T-helper 1 cell treated with Interleukin-12 subunit alpha and Interleukin-12 subunit beta and Interleukin-4 antibody, amounts not matched to agents 30 ng/mL and 1 ng/mL, for 36 hours (primary cell): Measurements from ENCODE around the gene GRIA2. TPM values are rescaled to one million over a fixed set of nuclear protein-coding genes. Genes with fewer than 3 reads are reported as not detected.
"Not testable (repeated sequence)": the region's sequence is repeated elsewhere in the genome, so short reads cannot be mapped to it uniquely, and the experiment has no call there.

Source experiments
- intact Hi-C: fragments of 100-400 bp; cut with micrococcal nuclease; formaldehyde crosslinking; loops from one replicate; pipeline ENCODE4 v1.15.1; 2024
- total RNA-seq: library from RNA; stranded (reverse); gene quantifications from 2 replicates; pipeline ENCODE4 v1.2.3, GENCODE V29; 2022

The GRIA2 gene
- total RNA-seq, 1 donor from 2014 or later = not detected

- intact Hi-C loops = not testable (repeated sequence)
These were observed 37.6 kb downstream of the GRIA2 start for GRCh38 chr4:157258165-157258564.

DNA sequence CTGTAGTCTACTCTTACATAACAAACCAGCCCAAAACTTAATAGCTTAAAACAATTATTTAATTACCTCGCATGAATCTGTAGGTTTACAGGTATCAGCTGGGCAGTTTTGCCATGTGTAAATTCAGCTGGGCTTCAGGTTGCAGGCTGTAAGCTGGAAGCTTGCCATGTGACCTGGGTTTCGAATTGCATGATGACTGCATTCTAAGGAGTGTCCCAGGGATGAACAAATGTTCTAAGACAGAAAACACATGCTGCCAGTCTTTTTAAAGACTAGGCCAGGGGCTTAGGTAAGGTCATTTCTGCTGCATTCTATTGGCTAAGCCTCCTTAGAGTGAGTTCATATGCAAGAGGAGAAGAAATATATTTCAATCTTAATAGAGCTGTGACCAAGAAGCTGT, 44.8 kb downstream of the GRIA2 start:
- intact Hi-C loops = no loop called here

GRCh38 chr4:157270108-157270507, 49.6 kb downstream of the GRIA2 start:
- intact Hi-C loops = no loop called here

DNA sequence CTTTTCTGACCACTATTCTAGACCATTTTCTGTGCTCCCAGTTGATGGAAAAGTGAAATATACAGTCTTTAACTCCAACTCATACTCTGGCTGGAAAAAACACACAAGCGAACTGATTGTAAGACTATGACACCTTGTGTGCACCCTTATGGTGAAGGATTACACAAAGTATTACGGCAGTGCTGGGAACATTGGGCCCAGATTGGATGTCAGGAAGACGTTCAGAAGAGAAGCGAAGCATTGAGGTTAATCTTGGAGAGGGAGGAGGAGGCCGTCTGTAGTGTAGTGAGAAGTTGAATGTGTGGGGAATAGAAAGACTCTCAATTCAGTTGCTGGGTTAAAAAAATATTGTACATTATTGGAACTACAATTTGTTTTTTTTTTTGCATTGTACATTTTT, 50.0 kb downstream of the GRIA2 start:
- intact Hi-C loops = no loop called here

GRCh38 chr4:157271166-157271869, 50.8 kb downstream of the GRIA2 start:
- intact Hi-C loops = no loop called here

GRCh38 chr4:157280673-157281072, 60.1 kb downstream of the GRIA2 start:
- intact Hi-C loops = no loop called here

GRCh38 chr4:157282019-157282418, 61.5 kb downstream of the GRIA2 start:
- intact Hi-C loops = no loop called here

GRCh38 chr4:157287445-157287844, 66.9 kb downstream of the GRIA2 start:
- intact Hi-C loops = no loop called here

DNA sequence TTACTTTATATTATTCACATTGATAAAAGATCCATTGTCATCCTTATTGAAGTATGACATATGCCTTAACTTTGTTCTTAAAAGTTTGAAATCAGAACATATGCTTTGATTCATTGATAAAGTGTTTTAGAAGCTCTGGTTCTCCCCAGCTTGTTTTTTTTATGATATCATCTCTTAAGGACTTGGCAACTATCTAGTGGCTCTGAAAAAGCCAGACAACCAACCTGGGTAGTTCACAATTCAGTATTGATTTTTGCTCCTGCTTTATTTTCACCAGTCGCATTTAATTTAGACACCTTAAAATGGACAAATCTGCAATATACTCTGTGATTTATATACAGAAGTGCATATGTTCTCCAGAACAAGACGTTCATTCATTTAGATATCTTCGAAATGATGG, 70.1 kb downstream of the GRIA2 start:
- intact Hi-C loops = no loop called here

DNA sequence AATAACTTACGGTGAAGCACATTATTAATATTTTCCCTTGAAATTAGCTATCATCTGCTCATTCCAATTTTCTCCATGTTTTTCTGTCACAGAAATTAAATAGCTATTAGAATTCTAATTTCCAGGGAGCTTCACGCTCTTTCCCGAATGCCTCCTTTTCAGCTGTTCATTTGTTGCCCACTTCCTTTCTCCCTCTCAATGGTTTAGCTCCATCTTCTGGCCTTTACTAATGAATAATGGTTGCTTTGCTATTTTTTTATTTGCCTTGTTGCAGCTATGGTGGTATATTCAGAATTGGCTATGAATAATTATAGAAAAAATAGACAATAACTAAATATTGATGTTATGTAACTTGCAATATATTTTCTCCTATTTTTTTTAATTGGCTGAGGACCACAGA, 70.5 kb downstream of the GRIA2 start:
- intact Hi-C loops = no loop called here

GRCh38 chr4:157293673-157294072, 73.1 kb downstream of the GRIA2 start:
- intact Hi-C loops = no loop called here

GRCh38 chr4:157294575-157294974, 74.0 kb downstream of the GRIA2 start:
- intact Hi-C loops = no loop called here

GRCh38 chr4:157300701-157301100, 80.2 kb downstream of the GRIA2 start:
- intact Hi-C loops = no loop called here

DNA sequence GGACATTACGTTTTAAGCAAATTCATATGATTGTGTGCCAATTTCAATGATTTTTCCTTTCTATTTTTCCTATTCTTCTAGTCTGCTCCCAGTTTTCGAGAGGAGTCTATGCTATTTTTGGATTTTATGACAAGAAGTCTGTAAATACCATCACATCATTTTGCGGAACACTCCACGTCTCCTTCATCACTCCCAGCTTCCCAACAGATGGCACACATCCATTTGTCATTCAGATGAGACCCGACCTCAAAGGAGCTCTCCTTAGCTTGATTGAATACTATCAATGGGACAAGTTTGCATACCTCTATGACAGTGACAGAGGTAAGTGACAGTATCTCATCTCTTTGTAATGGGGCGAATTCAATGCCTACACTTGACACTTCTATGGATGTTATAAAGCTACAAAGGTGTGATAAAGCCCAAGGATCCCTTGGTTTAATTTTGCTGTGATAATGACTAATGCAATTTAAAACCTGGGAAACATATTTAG, 83.0 kb downstream of the GRIA2 start:
- intact Hi-C loops = no loop called here

DNA sequence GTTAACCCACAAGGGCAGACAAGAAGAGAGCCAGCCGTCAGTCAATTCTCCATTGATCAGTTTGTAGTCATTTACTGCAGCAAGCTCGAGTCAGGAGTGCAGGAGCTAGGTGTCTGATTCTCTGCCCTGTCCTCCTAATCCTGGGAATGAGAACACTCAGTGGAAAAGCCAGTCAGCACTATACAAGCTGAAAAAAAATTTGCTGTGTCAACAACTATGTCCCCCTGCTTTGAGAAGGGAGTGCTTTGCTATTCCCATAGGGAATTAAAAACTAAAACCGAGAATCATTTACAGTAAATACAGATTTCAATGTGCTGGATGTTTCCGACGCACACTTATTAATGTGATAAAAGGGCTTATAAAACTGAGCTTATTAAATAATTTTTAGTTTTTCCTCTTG, 84.2 kb downstream of the GRIA2 start:
- intact Hi-C loops = no loop called here

DNA sequence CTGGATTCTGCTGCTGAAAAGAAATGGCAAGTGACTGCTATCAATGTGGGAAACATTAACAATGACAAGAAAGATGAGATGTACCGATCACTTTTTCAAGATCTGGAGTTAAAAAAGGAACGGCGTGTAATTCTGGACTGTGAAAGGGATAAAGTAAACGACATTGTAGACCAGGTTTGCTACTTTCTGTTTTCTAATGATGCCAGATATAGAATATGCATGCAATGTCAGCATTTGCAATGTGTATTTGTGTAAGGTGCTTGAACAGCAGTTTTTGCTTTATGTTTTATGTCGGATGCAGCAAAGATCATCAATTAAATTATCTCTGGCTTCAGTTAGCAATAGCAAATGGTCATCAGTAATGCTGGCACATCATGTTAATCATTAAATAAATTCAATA, 92.2 kb downstream of the GRIA2 start:
- intact Hi-C loops = no loop called here

DNA sequence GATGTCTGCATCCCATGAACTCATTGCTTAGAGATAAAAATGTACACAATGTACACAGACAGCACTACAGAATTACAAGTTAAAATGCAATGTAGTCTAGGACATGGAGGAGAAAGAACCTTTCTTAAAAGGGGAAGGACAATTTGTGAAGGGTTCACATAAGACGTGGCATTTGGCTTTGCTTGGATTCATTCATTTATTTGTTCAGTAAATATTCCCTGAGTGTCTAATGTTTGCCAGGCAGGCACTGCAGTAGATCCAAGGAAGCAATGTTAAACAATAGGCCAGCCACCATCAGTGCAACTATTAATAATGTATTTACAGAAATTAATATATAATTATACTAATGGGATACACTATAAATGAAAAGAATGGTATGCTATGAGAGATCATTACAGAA, 94.4 kb downstream of the GRIA2 start:
- intact Hi-C loops = no loop called here

DNA sequence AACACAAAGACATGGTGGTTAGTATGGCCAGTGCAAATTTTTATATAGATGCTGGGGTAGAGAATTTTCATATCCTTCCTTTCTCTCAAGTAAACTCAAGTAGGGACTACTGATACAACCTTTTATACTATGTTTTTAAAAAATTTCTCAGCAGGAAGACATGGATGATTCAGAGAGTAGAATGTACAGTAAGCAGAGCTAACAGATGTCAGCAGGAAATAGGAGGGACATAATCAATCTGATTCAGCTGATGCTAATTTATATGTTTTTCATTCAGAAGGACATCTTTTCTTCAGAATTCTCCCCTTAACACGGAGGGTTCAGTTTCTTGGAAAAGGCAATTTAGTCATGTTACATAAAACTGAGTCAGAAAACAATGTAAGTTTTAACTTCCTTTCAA, 95.4 kb downstream of the GRIA2 start:
- intact Hi-C loops = no loop called here

DNA sequence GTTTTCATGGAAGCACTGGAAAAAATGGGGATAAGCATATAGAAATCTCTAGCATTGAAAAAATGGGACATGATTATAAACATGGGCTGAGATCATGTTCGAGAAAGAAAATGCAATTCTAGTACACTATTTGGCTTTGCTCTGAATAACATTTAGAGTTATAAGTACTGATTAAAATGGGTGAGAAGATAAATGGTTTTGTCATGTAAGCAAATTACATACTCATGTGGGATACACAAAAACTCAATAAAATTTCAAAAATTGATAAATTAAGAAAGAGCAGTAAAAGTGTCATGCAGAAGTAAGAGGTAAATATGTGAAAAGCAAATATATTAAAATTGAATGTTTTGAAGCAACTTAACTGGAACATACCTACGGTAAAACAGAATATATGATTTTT, 99.6 kb downstream of the GRIA2 start:
- intact Hi-C loops = no loop called here

DNA sequence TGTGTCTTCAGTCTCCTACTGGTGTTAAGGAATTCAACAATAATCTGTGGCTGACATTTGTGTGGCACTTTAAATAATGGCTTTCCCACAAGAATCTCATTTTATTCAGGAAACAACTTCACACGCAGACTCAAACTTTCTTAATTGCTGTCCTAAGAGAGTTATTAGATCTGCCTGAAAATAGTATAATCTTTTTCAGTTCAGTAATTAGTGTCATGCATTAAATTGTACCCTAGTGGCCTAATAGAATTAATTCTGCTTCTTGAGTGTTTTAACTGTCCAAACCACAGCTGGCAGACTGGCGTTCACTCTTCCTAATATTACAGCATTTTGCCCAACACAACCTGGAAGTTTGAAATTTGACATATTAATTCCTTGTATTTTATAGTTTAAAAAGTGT, 107.1 kb downstream of the GRIA2 start:
- intact Hi-C loops = no loop called here

- intact Hi-C loops = no loop called here
These were observed 137.4 kb downstream of the GRIA2 start for GRCh38 chr4:157357887-157358286.

GRCh38 chr4:157358439-157358838, 137.9 kb downstream of the GRIA2 start:
- intact Hi-C loops = no loop called here

GRCh38 chr4:157358851-157359250, 138.3 kb downstream of the GRIA2 start:
- intact Hi-C loops = no loop called here

DNA sequence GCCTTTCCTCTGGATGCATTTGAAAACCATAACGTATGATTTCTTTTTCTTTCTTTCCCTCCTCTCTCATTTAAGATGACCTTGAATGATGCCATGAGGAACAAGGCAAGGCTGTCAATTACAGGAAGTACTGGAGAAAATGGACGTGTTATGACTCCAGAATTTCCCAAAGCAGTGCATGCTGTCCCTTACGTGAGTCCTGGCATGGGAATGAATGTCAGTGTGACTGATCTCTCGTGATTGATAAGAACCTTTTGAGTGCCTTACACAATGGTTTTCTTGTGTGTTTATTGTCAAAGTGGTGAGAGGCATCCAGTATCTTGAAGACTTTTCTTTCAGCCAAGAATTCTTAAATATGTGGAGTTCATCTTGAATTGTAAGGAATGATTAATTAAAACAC, 142.8 kb downstream of the GRIA2 start:
- intact Hi-C loops = no loop called here
